CD14-positive monocyte (primary cell): ENCODE measurements around the gene SCMH1. TPM values are rescaled to one million over a fixed set of nuclear protein-coding genes. Genes with fewer than 3 reads are reported as not detected.

Experiments used
- DNase-seq, 3 donors: peaks; one replicate each; pipeline ENCODE4 v3.0.0-alpha.2; 2011 to 2022
- H2AFZ ChIP-seq: 2 replicates; pipeline ENCODE4 v1.6.0; 2012; ENCODE audit warnings: mild to moderate bottlenecking, low read depth, low read length, inconsistent platforms; ENCODE audit not compliant: insufficient read depth, poor library complexity, severe bottlenecking
- H3K27ac ChIP-seq, 2 donors: 1 replicate in 1 of 2; 2 replicates in 1 of 2; pipeline ENCODE4 v1.5.1; 2012 to 2013; ENCODE audit warnings: low read length in 2 of 2, control low read depth in 1 of 2, inconsistent platforms in 1 of 2, low read depth in 1 of 2, mild to moderate bottlenecking in 1 of 2
- H3K27me3 ChIP-seq, 2 donors: one replicate each; pipeline versions ENCODE4 v1.6.0 to v1.6.1; 2011 to 2013; ENCODE audit warnings: low read length in 2 of 2; ENCODE audit not compliant: control insufficient read depth in 2 of 2, insufficient read depth in 2 of 2
- H3K36me3 ChIP-seq, 2 donors: replicated peaks in 1 of 2; 1 replicate in 1 of 2; 2 replicates in 1 of 2; pipeline versions ENCODE4 v1.5.1 to v1.6.1; 2012 to 2013; ENCODE audit warnings: low read length in 2 of 2, control low read depth in 1 of 2, inconsistent platforms in 1 of 2, mild to moderate bottlenecking in 1 of 2; ENCODE audit not compliant: insufficient read depth in 2 of 2, control insufficient read depth in 1 of 2
- H3K4me1 ChIP-seq, 2 donors: 1 replicate in 1 of 2; 2 replicates in 1 of 2; pipeline versions ENCODE4 v1.5.1 to v1.6.1; 2012 to 2013; ENCODE audit warnings: low read length in 2 of 2, control low read depth in 1 of 2, inconsistent platforms in 1 of 2, mild to moderate bottlenecking in 1 of 2, moderate library complexity in 1 of 2; ENCODE audit not compliant: insufficient read depth in 2 of 2, control insufficient read depth in 1 of 2
- H3K4me2 ChIP-seq: replicated peaks from 2 replicates; pipeline ENCODE3; 2012; ENCODE audit warnings: low read length, moderate library complexity, mild to moderate bottlenecking; ENCODE audit not compliant: poor library complexity, severe bottlenecking; ENCODE audit errors: extremely low read depth
- H3K4me3 ChIP-seq, 3 experiments: fragments of 200-600 bp in 1 of 3; sonication (generic) in 1 of 3; replicated peaks in 1 of 3; 1 replicate in 2 of 3; 2 replicates in 1 of 3; pipeline ENCODE4 v1.5.1; 2011 to 2013; ENCODE audit warnings: low read length in 3 of 3, mild to moderate bottlenecking in 3 of 3, control low read depth in 2 of 3, low read depth in 2 of 3, inconsistent platforms in 1 of 3, moderate library complexity in 1 of 3
- H3K79me2 ChIP-seq: 2 replicates; pipeline ENCODE4 v1.6.0; 2012; ENCODE audit warnings: mild to moderate bottlenecking, control low read depth, inconsistent platforms, low read length, moderate library complexity; ENCODE audit not compliant: insufficient read depth
- H3K9ac ChIP-seq: 2 replicates; pipeline ENCODE4 v1.6.0; 2017; ENCODE audit warnings: low read length, mild to moderate bottlenecking; ENCODE audit not compliant: insufficient read depth, poor library complexity, severe bottlenecking
- H3K9me3 ChIP-seq, 2 donors: replicated peaks in 1 of 2; 1 replicate in 1 of 2; 2 replicates in 1 of 2; pipeline versions ENCODE4 v1.5.1 to v1.6.1; 2012 to 2013; ENCODE audit warnings: low read length in 2 of 2, control low read depth in 1 of 2; ENCODE audit not compliant: control insufficient read depth in 1 of 2, insufficient read depth in 1 of 2
- H4K20me1 ChIP-seq: 2 replicates; pipeline ENCODE4 v1.6.0; 2012; ENCODE audit warnings: mild to moderate bottlenecking, low read length, control low read depth, moderate library complexity; ENCODE audit not compliant: insufficient read depth
- H3K27ac Mint-ChIP-seq, 7 donors: one replicate each; pipeline ENCODE4 v1.8.0; 2020; ENCODE audit warnings: mild to moderate bottlenecking in 7 of 7, mixed read lengths in 7 of 7, moderate library complexity in 6 of 7, inconsistent platforms in 2 of 7
- H3K27me3 Mint-ChIP-seq, 3 donors: one replicate each; pipeline ENCODE4 v1.8.0; 2021 to 2022; ENCODE audit warnings: low read depth in 3 of 3, mild to moderate bottlenecking in 3 of 3, mixed read lengths in 3 of 3, moderate library complexity in 3 of 3, inconsistent platforms in 1 of 3
- H3K36me3 Mint-ChIP-seq, 2 donors: one replicate each; pipeline ENCODE4 v1.8.0; 2020; ENCODE audit warnings: mixed read lengths in 2 of 2, inconsistent platforms in 1 of 2, mild to moderate bottlenecking in 1 of 2
- H3K4me1 Mint-ChIP-seq: one replicate; pipeline ENCODE4 v1.8.0; 2020; ENCODE audit warnings: mild to moderate bottlenecking, mixed read lengths
- H3K4me3 Mint-ChIP-seq, 2 donors: one replicate each; pipeline ENCODE4 v1.8.0; 2020; ENCODE audit warnings: mild to moderate bottlenecking in 2 of 2, mixed read lengths in 2 of 2, moderate library complexity in 1 of 2
- H3K9me3 Mint-ChIP-seq, 7 donors: one replicate each; pipeline ENCODE4 v1.8.0; 2020 to 2022; ENCODE audit warnings: mixed read lengths in 7 of 7, mild to moderate bottlenecking in 6 of 7, moderate library complexity in 6 of 7, inconsistent platforms in 2 of 7
- WGBS: methylation state at CpG from one replicate; pipeline ENCODE4 v1.1.5; 2013; ENCODE audit warnings: missing lambda C conversion rate; ENCODE audit not compliant: insufficient coverage; 5-methylcytosine and 5-hydroxymethylcytosine counted together
- intact Hi-C, 2 donors: fragments of 100-400 bp; cut with micrococcal nuclease; formaldehyde crosslinking; loops; one replicate each; pipeline versions ENCODE4 v1.15.0 to v1.15.1; 2023
- polyA plus RNA-seq, 3 donors: library from polyadenylated mRNA; depleted of rRNA in 1 of 3; unstranded in 2 of 3; stranded (reverse) in 1 of 3; fragments of 300-500 nt in 2 of 3; fragments of >200 nt in 1 of 3; fragmentation: Illumina TruSeq in 2 of 3; gene quantifications; 1 replicate in 2 of 3; 2 replicates in 1 of 3; pipeline ENCODE4 v1.2.3, GENCODE V29; 2012 to 2021
- TF ChIP-seq, protein P1 (sequence below): fragments of 200-600 bp; IDR thresholded peaks from one replicate; pipeline ENCODE4 v1.8.0; 2022; ENCODE audit warnings: antibody characterized with exemption, mild to moderate bottlenecking

SCMH1 gene
- polyA plus RNA-seq, 3 donors = 0.66 to 12.7 (median 0.74) TPM

DNA sequence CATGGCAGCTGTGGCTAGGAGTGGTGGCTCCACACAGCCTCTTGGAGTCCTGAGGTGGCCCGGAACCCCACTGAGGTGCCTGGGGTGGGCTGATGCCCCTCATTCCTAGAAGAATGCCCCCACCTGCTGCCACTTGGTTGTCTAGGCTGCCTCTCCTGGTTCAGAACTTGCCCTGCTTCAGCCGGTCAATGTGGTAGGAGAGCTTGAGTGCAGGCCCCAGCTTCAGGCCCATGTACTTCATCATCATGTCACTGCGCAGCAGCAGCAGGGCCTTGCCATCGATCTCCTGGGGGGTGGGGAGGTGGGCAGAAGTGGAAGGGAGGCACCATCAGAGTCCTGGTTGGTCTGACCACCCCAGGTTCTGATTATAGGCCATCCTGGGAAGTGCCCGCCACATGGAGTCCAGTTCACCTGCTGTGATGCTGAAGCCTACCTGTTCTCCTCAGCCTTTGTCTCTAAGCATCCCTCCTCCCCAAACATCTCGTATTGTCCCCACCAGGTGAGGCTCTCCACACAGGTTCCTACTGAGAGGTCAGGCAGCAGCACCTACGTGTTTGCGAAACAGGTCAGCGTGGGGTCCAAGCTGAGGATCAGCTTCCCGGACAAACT lies 214.0 kb downstream of the SCMH1 start:
- no peaks in the 10 kb centered on the region for H3K27me3 ChIP-seq
- no peak overlapping the region for H3K9ac ChIP-seq
- no peaks in the 10 kb centered on the region for H3K9me3 ChIP-seq
- DNase-seq = no peak
- no peaks in the 10 kb centered on the region for H3K4me1 Mint-ChIP-seq
- intact Hi-C loops = no loop called here
- H3K36me3 ChIP-seq = peaks cover 22 to 78% of the 10 kb centered on the region in 2 donors
- no peaks in the 10 kb centered on the region for H3K79me2 ChIP-seq
- WGBS = over 99% methylated on average over 8 of the region's 10 CpGs
- no peaks in the 10 kb centered on the region for H3K4me1 ChIP-seq
- no peak overlapping the region for H2AFZ ChIP-seq
- no peak overlapping the region for H3K4me2 ChIP-seq
- TF ChIP-seq, protein P1, sequence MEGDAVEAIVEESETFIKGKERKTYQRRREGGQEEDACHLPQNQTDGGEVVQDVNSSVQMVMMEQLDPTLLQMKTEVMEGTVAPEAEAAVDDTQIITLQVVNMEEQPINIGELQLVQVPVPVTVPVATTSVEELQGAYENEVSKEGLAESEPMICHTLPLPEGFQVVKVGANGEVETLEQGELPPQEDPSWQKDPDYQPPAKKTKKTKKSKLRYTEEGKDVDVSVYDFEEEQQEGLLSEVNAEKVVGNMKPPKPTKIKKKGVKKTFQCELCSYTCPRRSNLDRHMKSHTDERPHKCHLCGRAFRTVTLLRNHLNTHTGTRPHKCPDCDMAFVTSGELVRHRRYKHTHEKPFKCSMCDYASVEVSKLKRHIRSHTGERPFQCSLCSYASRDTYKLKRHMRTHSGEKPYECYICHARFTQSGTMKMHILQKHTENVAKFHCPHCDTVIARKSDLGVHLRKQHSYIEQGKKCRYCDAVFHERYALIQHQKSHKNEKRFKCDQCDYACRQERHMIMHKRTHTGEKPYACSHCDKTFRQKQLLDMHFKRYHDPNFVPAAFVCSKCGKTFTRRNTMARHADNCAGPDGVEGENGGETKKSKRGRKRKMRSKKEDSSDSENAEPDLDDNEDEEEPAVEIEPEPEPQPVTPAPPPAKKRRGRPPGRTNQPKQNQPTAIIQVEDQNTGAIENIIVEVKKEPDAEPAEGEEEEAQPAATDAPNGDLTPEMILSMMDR = no peak
- no peak overlapping the region for H3K27ac ChIP-seq
- H3K4me3 ChIP-seq = no peak overlapping the region
- peaks cover 36 to 57% of the 10 kb centered on the region in 2 donors for H3K36me3 Mint-ChIP-seq
- no peak overlapping the region for H3K4me3 Mint-ChIP-seq
- no peaks in the 10 kb centered on the region for H3K27me3 Mint-ChIP-seq
- H3K9me3 Mint-ChIP-seq = peaks cover 0 to 2% (median 0%) of the 10 kb centered on the region in 7 donors
- no peak overlapping the region for H3K27ac Mint-ChIP-seq
- H4K20me1 ChIP-seq = no peaks in the 10 kb centered on the region

DNA sequence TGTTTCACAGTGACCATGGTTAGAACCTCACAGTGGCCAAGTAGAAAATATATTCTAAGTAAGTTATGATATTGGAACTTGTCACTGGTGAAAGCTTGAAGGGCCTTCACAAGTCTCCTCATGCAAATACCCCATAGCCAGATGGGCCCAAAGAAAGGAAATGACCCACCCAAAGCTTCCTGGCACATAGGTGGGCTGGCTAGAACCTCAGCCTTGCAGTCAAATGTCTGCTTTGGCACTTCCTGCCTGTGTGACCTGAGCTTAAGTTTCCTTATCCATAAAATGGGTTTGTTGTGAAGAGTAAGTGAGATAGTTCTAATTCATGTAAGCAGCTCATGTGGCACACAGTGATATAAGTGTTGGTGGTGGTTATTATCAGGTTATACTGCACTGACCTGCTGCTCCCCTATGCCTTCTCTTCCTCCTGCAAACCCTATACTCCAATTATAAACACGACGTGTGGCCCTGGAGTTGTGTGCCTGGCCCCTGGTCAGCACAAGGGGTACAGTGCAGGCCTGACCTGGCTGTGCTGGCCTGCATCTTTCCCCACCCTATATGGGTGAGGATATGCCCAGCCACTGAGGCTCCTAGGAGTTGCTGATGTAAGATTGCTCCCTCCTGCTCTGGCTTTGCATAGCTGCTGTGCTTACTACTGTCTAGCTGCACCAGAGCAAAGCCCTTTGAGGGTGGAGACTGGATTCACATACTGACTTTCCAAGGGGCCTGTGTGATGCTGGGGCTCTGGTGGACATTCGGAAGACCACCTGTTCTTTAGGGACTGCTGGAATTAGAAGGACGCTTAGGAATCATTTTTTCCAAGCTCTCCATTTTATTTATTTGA lies 215.9 kb downstream of the SCMH1 start:
- no peaks in the 10 kb centered on the region for H3K79me2 ChIP-seq
- DNase-seq = no peak
- no peak overlapping the region for H3K4me2 ChIP-seq
- Mint-ChIP-seq H3K4me3 (no peak overlapping the region), H3K4me1 (no peaks in the 10 kb centered on the region), H3K36me3 (peaks cover 26 to 52% of the 10 kb centered on the region in 2 donors), H3K27me3 (no peaks in the 10 kb centered on the region), H3K9me3 (no peaks in the 10 kb centered on the region), H3K27ac (peak overlapping the region in 1 of 7 donors; percentile 57)
- no CpG with 5 or more reads among the region's 4 CpGs for WGBS
- H3K4me1 ChIP-seq = no peaks in the 10 kb centered on the region
- no peak overlapping the region for H3K4me3 ChIP-seq
- intact Hi-C loops = no loop called here
- no peak overlapping the region for H3K9ac ChIP-seq
- no peaks in the 10 kb centered on the region for H3K9me3 ChIP-seq
- peaks cover 15 to 60% of the 10 kb centered on the region in 2 donors for H3K36me3 ChIP-seq
- no peak overlapping the region for H2AFZ ChIP-seq
- H4K20me1 ChIP-seq = no peaks in the 10 kb centered on the region
- H3K27me3 ChIP-seq = no peaks in the 10 kb centered on the region
- H3K27ac ChIP-seq = no peak overlapping the region
- TF ChIP-seq, protein P1 = no peak
